Measurements from ENCODE around the gene FMN2.

GRCh38 chr1:240491796-240492195 lies 400.1 kb downstream of the FMN2 start:
- TF ChIP-seq CTCF (conservative IDR thresholded peaks at IDR 0.05; ENCODE audit: low read depth, low read length) (no peak), EZH2phosphoT487 (IDR thresholded peaks at IDR 0.05; ENCODE audit: borderline replicate concordance, low read length) (no peak)

All from PC-3 (cell line).